SKM-1 (cell line): ENCODE measurements around the gene MYO6.
"Not testable (repeated sequence)": the region's sequence is repeated elsewhere in the genome, so short reads cannot be mapped to it uniquely, and the experiment has no call there.

Source experiments
- DNase-seq: peaks from one replicate; lab custom pipeline; 2025; ENCODE audit not compliant: unreplicated experiment; lab: John Stamatoyannopoulos, UW

MYO6 gene

GRCh38 chr6:75880305-75880704 is 131.3 kb downstream of the MYO6 start:
- no peak for DNase-seq

GRCh38 chr6:75882734-75883133 is 133.7 kb downstream of the MYO6 start:
- no peak for DNase-seq

GRCh38 chr6:75884822-75885221 is 135.8 kb downstream of the MYO6 start:
- no peak for DNase-seq

DNA sequence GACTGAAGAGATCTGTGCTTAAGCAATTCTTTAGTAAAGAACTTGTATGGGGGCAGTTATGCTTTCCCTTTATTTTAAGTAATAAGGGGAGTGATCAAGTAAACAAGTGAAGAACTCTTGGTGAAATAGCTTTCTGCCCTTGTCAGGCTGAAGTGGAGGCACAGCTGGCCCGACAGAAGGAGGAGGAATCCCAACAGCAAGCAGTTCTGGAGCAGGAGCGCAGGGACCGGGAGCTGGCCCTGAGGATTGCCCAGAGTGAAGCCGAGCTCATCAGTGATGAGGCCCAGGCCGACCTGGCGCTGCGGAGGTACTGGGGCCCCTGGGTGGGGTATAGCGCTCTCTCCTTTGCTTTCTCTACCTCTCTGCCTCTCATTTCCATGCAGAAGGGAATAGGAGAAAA is 143.3 kb downstream of the MYO6 start:
- DNase-seq, result no peak

DNA sequence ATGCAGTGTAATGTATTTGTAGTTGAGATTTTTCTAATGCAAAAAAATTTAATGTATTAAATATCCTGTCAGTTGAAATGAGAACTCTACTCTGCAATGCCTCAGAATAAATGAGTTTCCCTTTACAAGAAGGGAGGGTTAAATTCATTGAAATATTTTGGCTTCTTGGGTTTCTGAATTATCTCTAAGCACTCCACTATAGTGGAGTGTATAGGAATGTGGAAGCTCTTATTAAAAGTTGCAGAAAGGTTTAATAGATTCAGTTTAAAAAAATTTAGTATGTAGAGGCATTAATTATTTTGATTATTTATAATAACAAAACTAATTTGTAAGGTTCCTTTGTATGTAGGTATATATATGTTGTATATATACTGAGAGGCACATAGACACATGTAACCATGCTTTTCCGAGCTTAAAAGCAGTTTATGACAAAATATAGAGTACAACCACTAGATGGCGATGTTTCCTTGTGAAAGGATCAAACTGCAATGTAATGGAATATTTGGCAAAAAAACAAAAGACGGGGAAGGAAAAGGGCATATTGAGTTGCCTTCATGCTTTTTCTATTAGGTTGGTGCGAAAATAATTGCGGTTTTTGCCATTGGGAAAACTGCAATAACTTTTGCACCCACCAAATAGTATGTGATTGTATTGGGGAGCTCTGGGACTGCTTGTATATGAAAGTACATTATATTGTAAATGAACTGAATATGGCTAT is 144.2 kb downstream of the MYO6 start:
- DNase-seq, result peak; percentile 60

DNA sequence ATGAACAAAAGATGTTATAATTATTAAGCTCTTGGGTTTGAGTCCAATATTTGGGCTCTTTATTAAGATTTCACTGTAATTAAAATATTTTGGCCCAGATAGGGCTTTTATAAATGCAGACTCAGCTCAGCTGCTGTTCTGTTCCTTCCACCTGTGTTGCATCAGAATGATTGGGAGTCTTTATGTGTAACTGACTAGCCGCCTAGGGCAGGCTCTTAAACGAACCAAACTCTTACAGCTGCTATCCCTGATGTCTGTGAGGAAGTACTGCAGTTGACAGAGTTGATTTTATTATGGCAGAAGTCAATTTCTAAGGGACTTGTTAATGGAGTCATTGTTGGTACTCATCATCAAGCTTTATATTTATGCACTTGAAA is 144.7 kb downstream of the MYO6 start:
- DNase-seq, result no peak

GRCh38 chr6:75896526-75896925 is 147.5 kb downstream of the MYO6 start:
- DNase-seq, result no peak

DNA sequence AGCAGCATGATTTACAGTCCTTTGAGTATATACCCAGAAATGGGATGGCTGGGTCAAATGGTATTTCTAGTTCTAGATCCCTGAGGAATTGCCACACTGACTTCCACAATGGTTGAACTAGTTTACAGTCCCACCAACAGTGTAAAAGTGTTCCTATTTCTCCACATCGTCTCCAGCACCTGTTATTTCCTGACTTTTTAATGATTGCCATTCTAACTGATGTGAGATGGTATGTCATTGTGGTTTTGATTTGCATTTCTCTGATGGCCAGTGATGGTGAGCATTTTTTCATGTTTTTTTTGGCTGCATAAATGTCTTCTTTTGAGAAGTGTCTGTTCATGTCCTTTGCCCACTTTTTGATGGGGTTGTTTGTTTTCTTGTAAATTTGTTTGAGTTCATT is 151.2 kb downstream of the MYO6 start:
- DNase-seq, result not testable (repeated sequence)

DNA sequence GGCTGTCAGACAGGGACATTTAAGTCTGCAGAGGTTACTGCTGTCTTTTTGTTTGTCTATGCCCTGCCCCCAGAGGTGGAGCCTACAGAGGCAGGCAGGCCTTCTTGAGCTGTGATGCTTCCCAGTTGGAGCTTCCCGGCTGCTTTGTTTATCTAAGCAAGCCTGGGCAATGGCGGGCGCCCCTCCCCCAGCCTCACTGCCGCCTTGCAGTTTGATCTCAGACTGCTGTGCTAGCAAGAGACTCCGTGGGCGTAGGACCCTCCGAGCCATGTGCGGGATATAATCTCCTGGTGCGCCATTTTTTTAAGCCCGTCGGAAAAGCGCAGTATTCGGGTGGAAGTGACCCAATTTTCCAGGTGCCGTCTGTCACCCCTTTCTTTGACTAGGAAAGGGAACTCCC is 156.1 kb downstream of the MYO6 start:
- DNase-seq, result not testable (repeated sequence)

DNA sequence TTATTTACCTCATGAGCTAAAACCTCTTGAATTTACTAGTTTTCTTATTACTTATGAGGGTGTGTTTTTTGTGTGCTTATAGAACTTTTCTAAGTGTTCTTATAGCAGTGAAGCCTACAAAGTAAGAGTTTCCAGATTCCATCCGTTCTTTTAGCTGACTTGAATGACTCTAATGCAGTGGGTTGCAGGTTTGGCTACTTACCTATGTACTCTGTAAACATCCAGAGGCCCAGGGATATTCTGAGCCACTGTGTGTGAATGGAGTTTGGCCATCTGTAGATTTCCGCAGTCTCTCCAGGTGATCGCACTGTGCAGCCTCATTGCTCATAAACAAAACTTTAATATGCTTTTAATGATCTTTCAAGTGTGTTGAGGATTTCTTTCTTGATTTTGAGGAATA is 157.8 kb downstream of the MYO6 start:
- no peak for DNase-seq

DNA sequence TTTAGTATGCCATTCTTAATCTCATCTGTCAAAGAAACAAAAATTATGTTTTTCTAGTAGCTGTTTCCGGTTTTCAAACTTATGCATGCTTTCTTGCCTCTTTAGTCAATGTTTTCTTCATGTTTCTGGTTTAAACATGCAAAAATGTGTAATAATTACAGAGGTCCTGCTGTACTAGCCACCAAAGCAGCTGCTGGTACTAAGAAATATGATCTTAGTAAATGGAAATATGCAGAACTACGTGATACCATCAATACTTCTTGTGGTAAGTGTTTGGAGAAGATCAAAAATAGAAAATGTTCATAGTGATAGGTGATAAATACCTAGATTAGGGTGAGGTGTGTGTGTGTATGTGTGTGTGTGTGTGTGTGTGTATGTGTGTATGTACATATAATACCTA is 158.4 kb downstream of the MYO6 start:
- no peak for DNase-seq

GRCh38 chr6:75913040-75913439 is 164.0 kb downstream of the MYO6 start:
- DNase-seq, result no peak

- DNase-seq, result no peak
Observed at GRCh38 chr6:75922226-75922625, 173.2 kb downstream of the MYO6 start.

GRCh38 chr6:75926293-75927168 is 177.5 kb downstream of the MYO6 start:
- no peak for DNase-seq

GRCh38 chr6:75931011-75931680 is 182.1 kb downstream of the MYO6 start:
- no peak for DNase-seq

GRCh38 chr6:75932067-75932466 is 183.0 kb downstream of the MYO6 start:
- no peak for DNase-seq

- DNase-seq, result no peak
Observed at GRCh38 chr6:75933387-75933975, 184.4 kb downstream of the MYO6 start.

GRCh38 chr6:75934643-75935472 is 185.8 kb downstream of the MYO6 start:
- peak; percentile 56 for DNase-seq

DNA sequence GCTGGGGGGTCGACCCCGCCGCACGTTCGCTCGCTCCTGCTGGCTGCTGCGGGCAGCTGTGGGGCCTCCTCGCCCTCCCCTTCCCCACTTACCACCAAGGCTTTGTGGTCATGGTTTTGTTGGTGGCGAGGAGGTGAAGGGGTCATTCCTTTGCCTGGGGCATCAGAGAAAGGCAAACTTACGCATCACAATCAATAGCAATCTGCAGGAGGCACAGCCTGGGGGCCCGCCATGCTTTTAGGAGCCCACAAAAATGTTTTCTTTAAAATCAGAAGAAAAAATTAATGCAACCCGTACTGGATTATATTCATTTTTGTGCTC is 186.4 kb downstream of the MYO6 start:
- no peak for DNase-seq

GRCh38 chr6:75936682-75937081 is 187.6 kb downstream of the MYO6 start:
- no peak for DNase-seq

- no peak for DNase-seq
Observed at GRCh38 chr6:75937846-75938245, 188.8 kb downstream of the MYO6 start.
